NT2/D1 (cell line): ENCODE data around the gene ZNF280A.

Source experiments
- SUZ12 ChIP-seq: IDR thresholded peaks from 2 replicates; pipeline ENCODE4 v1.6.1; 2011; ENCODE audit not compliant: insufficient read length, insufficient read depth; ENCODE audit errors: extremely low read depth
- YY1 ChIP-seq: IDR thresholded peaks from 2 replicates; pipeline ENCODE4 v1.6.1; 2011; ENCODE audit not compliant: insufficient read length, insufficient read depth
- ZNF274 ChIP-seq: IDR thresholded peaks from 2 replicates; pipeline ENCODE4 v1.6.1; 2011; ENCODE audit warnings: mild to moderate bottlenecking, low read depth, low read length

DNA sequence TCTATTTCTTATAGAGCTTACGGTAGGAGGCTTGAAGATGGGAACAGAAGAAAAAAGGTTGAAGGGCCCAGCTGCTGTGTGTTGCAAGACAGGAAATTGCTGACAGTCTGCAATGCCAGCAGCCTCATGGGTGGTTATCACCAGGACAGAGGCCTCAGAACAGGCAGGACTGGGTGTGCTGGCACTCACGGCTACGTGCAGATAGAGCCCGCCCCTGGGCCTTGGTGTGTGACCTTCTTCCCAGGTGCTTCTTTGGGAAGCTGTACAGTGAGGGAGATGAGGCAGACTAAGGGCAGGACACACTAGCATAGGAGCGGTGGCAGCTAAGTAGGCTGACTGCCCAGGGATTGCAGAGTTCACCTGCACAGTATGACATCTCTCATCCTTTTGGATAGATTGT is 26.4 kb upstream of the ZNF280A start:
- TF ChIP-seq YY1 = no peak
- TF ChIP-seq SUZ12 = no peak
- no peak for TF ChIP-seq ZNF274
